ENCODE data around the gene C19orf18.

DNA sequence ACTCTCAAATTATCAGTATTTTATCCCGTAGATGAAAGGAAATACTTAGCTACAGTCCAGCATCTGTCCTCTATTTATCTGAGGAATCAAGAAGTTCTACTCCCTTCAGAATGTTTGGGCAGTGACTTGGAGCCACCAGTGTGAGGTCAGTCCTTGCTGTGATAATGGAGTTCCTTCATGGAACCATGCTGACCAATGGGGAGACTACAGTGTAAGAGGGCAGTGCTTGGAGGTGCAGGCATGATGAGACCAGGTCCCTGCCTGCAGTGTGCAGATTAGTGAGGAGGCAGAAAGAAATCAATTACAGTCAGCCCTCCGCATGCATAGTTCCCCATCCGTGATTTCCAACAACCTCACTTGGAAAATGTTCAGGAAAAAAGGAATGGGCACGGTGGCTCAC, at the start of gene C19orf18:
- TF ChIP-seq, protein P1, sequence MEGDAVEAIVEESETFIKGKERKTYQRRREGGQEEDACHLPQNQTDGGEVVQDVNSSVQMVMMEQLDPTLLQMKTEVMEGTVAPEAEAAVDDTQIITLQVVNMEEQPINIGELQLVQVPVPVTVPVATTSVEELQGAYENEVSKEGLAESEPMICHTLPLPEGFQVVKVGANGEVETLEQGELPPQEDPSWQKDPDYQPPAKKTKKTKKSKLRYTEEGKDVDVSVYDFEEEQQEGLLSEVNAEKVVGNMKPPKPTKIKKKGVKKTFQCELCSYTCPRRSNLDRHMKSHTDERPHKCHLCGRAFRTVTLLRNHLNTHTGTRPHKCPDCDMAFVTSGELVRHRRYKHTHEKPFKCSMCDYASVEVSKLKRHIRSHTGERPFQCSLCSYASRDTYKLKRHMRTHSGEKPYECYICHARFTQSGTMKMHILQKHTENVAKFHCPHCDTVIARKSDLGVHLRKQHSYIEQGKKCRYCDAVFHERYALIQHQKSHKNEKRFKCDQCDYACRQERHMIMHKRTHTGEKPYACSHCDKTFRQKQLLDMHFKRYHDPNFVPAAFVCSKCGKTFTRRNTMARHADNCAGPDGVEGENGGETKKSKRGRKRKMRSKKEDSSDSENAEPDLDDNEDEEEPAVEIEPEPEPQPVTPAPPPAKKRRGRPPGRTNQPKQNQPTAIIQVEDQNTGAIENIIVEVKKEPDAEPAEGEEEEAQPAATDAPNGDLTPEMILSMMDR (IDR thresholded peaks at IDR 0.05) = no peak
- TF ChIP-seq POLR2AphosphoS5 (IDR thresholded peaks at IDR 0.05) = no peak
- TF ChIP-seq POLR2A (IDR thresholded peaks at IDR 0.05) = no peak

Data from breast epithelium (tissue), 3 donors.